Activated CD8-positive, alpha-beta memory T cell treated with anti-CD3 and anti-CD28 coated beads for 36 hours (primary cell): ENCODE results near the gene JAZF1. TPM values are rescaled to one million over a fixed set of nuclear protein-coding genes. Genes with fewer than 3 reads are reported as not detected.

Experiments
- CTCF ChIA-PET: fragments of 350-600 bp; sonication (Branson Sonifier 250); formaldehyde crosslinking; loops from one replicate; lab custom pipeline; 2021; ENCODE audit warnings: antibody characterized with exemption; lab: Charles Lee
- POLR2A ChIA-PET: fragments of 350-600 bp; sonication (Branson Sonifier 250); formaldehyde crosslinking; loops from one replicate; lab custom pipeline; 2021; ENCODE audit warnings: antibody characterized with exemption; lab: Charles Lee
- total RNA-seq, 2 experiments: library from RNA; stranded (reverse); gene quantifications; one replicate each; pipeline ENCODE4 v1.2.3, GENCODE V29; 2021

JAZF1 gene
- total RNA-seq, 2 experiments from 2014 or later, result 4.8 to 5.7 TPM

GRCh38 chr7:28008911-28009310 lies 171.7 kb downstream of the JAZF1 start:
- CTCF ChIA-PET, result no interaction called here
- POLR2A ChIA-PET, result no interaction called here

GRCh38 chr7:28008171-28008570 lies 172.4 kb downstream of the JAZF1 start:
- ChIA-PET POLR2A (no interaction called here), CTCF (no interaction called here)

GRCh38 chr7:28006491-28006890 lies 174.1 kb downstream of the JAZF1 start:
- CTCF ChIA-PET, result no interaction called here
- POLR2A ChIA-PET, result no interaction called here

DNA sequence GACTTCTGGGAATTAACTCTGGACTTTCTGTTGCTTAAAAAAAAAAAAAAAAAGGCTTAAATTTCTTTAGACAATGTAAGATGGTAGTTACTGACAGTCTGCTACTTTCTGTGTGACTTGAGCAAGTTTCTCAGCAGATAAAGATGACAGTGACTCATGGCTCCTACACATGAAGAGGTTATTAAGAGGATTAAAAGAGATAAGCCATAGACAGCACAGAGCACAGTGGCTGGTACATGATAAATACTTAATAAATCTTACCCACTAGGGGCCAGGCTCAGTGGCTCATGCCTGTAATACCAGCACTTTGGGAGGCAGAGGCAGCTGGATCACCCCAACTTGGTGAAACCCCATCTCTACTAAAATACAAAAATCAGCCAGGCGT lies 174.8 kb downstream of the JAZF1 start:
- POLR2A ChIA-PET, result no interaction called here
- CTCF ChIA-PET, result interaction anchor here (0.7 kb wide), 1 partner anchor 957 kb away, joined by 3 read pairs; no protein-coding TSS in a partner anchor

- ChIA-PET CTCF (interaction anchor here (0.7 kb wide), 1 partner anchor 957 kb away, joined by 3 read pairs; no protein-coding TSS in a partner anchor), POLR2A (no interaction called here)
Measured at GRCh38 chr7:28005075-28005846, 175.3 kb downstream of the JAZF1 start.

GRCh38 chr7:28003408-28003807 lies 177.2 kb downstream of the JAZF1 start:
- CTCF ChIA-PET, result interaction anchor here (0.9 kb wide), 1 partner anchor 17 kb away, joined by 3 read pairs; no protein-coding TSS in a partner anchor
- POLR2A ChIA-PET, result no interaction called here

DNA sequence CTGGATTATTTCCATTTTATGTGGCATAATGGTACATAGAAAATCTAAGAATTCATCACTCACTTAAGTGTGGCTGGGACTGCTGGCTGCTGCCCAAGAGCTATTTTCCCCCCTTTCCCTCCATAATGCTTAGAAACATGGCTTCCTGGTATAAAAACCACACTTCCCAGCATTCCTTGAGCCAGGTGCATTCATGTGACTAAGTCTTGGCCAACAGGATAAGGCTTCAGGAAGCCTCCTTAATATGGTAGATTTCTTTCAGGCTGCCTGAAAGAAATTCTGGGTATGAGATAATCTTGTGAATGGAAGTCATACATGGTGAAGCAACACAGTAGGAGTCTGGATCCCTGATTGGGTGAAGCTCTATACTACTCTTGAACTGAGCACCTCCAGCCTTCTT lies 178.0 kb downstream of the JAZF1 start:
- ChIA-PET POLR2A (interaction anchor here (0.7 kb wide), 1 partner anchor 341 kb away, joined by 3 read pairs; no protein-coding TSS in a partner anchor), CTCF (no interaction called here)

GRCh38 chr7:28001896-28002295 lies 178.7 kb downstream of the JAZF1 start:
- ChIA-PET CTCF (no interaction called here), POLR2A (interaction anchor here (0.7 kb wide), 1 partner anchor 341 kb away, joined by 3 read pairs; no protein-coding TSS in a partner anchor)

DNA sequence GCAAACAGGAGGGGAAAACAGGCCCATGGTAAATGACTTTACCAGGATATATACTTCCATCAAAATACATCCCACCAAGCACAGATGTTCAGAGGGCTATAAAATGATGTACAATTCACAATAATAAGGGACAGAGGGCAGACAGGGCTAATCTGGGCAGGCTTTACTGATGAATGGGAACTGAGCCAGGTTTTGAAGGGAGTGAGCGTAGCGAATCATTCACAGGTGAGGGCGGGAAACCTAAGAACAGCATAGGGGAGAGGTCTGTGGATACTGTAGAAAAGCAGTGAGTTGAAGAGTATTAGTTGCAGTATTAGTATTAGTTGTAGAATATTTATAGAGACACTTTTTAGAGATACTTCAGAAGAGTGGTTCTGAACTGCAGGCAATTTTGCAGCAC lies 180.8 kb downstream of the JAZF1 start:
- CTCF ChIA-PET, result no interaction called here
- POLR2A ChIA-PET, result no interaction called here

- ChIA-PET POLR2A (no interaction called here), CTCF (no interaction called here)
Measured at GRCh38 chr7:27998382-27998781, 182.2 kb downstream of the JAZF1 start.

DNA sequence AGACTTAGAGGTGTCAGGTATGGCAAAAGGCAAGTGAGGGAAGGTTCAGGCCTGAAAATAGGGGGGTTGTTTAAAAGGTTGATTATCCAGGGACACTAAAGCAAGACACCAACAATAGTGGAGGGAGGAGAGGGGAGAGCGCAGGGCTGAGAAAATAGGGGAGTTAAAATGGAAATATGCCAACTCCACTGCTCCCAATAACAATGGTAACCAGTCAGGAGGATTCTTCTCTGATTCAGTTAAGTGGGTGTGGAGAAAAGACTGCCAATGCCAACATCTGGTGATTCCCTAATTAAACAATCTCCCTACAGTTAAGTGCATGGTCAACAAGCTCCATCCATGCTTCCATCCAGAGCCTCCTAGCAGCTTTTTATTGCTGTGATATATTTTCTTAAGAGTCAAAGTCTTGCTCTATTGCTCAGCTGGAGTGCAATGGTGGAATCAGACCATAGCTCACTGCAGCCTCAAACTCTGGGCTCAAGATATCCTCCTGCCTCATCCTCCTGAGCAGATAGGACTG lies 183.3 kb downstream of the JAZF1 start:
- CTCF ChIA-PET, result no interaction called here
- POLR2A ChIA-PET, result no interaction called here

DNA sequence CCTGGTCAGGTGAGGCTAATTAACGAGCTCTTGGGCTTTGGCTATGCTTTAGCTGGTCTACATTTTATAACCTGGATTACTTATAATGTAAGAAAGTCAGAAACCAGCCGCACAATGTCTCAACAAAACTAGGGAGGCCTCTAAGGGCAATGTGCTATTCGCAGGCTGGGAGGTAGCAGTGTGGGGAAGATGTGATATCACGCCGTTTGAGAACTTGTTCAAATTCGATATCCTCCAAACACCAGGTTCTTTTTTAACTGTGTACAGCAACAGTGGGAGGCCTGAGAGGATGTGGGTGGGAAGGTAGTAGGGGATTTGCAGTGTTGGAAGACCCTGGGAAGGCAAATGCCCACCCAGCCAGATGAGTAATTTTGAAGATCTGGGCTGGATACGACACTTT lies 184.5 kb downstream of the JAZF1 start:
- POLR2A ChIA-PET, result no interaction called here
- CTCF ChIA-PET, result no interaction called here

DNA sequence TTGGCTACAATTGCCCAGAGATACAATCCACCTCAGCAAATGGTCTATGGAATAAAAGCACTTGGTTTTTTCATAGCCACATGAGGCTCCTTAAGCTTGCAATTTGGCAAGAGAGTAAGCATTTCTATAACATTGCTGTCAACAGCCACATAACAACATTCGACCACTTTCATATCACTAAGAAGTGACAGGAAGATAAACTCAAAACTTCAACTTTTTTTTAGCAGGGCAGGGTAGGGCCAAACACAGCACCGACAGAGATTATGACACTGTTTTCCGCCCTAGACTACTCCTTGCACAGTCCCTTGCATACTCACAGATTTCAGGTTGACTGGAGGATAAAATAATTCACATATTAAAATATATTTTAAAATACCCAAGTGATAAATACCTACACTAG lies 185.4 kb downstream of the JAZF1 start:
- ChIA-PET CTCF (no interaction called here), POLR2A (no interaction called here)

DNA sequence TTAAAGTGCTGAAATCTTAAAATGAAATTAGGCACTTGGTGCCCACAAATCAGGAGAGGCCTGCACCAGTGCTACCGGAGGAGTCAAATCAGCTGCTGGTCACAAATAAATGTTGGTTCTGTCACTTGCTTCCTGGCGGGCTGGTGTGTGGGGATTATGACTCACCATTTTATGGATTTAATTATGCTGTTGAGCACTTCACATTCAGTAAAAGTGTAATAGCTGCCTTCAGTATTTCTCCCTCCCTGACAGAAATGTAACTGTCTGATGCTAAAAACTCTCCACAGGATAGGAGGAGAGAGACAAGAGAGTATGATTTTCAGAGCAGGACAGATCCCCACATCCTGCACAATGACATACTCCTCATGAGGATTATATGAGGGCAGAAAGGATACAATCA lies 186.0 kb downstream of the JAZF1 start:
- POLR2A ChIA-PET, result no interaction called here
- CTCF ChIA-PET, result no interaction called here

DNA sequence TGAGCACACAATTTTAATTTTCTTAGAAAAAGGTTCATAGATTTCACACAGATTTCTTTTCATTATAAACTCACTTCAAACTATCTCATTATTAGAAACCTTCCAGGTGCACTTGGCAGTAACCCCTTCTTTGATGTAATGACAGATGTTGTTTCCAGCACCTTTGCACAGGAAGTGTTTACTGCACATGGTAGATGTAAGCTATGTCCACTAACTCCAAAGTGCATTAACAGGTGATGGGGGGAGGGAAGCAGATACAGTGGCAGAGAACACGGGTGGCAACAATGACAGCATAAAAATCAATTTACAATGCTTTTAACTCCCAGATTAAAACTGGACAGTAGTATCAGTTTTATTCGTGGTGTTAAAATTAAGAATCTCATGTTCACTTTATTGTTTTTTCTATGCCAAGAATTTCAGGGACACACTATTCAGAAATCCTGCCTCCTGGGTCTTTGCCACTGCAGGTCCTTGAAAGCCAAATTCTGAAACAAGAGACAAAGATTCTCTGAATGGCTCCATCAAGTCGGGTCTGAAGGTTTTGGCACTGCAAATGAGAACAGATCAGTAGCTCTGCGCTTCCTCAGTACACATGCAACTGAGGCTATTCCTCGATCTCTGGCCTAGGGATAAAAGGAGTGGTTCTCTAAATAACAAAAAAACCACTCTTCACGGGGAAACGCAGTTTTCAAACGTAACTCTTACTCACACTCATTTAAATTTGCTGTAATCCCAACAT lies 187.7 kb downstream of the JAZF1 start:
- CTCF ChIA-PET, result no interaction called here

GRCh38 chr7:27992097-27992496 lies 188.5 kb downstream of the JAZF1 start:
- ChIA-PET POLR2A (no interaction called here), CTCF (no interaction called here)

More for the DNA sequence above, 187.7 kb downstream of the JAZF1 start:
- POLR2A ChIA-PET, result no interaction called here

- POLR2A ChIA-PET, result no interaction called here
- CTCF ChIA-PET, result no interaction called here
Measured at GRCh38 chr7:27991006-27991528, 189.5 kb downstream of the JAZF1 start.

GRCh38 chr7:27976531-27976930 lies 204.1 kb downstream of the JAZF1 start:
- POLR2A ChIA-PET, result no interaction called here
- CTCF ChIA-PET, result no interaction called here

DNA sequence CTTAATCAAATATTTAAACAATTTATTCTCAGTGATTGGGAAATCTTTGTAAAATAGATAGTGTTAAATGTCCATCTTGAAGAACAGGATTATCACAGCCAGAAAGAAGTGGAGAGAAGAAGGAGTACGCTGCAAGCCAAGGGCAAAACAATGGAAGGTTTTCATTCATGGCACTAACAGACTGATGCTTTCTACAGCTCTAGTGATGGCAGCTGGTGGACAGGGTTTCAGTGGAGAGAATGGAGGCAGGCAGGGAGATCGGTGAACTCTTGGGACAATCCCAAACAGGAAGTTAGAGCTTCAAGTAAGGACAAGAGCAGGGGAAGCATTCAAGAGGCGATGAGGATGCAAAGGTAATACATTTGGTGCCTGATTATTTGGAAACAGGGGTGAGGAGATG lies 207.0 kb downstream of the JAZF1 start:
- POLR2A ChIA-PET, result no interaction called here
- CTCF ChIA-PET, result no interaction called here

DNA sequence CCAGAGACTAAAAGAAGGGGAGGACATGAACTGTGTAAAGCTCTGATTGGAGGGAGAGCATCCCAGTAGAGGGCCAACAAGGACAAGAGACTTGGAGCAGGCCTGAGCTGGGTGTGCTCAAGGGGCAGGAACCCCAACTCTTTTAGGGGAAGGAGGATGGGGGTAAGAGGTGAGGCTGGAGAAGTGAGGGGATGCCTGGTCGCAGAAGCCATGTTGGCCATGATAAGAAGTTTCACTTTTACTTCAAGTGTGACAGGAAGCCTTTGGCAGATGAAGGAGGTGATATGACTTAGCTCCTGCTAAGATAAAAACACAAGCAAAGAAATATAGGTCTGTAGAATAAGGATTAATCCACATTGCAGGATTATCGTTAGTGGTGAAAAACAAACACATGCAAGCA lies 208.3 kb downstream of the JAZF1 start:
- POLR2A ChIA-PET, result no interaction called here
- CTCF ChIA-PET, result no interaction called here
